SH-SY5Y (cell line): ENCODE measurements around the gene SLC16A9.

Experiments used
- GATA2 ChIP-seq: IDR thresholded peaks from 2 replicates; pipeline ENCODE4 v1.6.1; 2011; ENCODE audit warnings: mild to moderate bottlenecking, low read depth, low read length
- GATA3 ChIP-seq: IDR thresholded peaks from 2 replicates; pipeline ENCODE4 v1.6.1; 2011; ENCODE audit warnings: low read depth, mild to moderate bottlenecking, low read length, moderate library complexity

- TF ChIP-seq GATA2 (no peak), GATA3 (no peak)
Observed at GRCh38 chr10:59745163-59745650, 35.6 kb upstream of the SLC16A9 start.
